ENCODE data around the gene CDHR1.

CDHR1 gene

DNA sequence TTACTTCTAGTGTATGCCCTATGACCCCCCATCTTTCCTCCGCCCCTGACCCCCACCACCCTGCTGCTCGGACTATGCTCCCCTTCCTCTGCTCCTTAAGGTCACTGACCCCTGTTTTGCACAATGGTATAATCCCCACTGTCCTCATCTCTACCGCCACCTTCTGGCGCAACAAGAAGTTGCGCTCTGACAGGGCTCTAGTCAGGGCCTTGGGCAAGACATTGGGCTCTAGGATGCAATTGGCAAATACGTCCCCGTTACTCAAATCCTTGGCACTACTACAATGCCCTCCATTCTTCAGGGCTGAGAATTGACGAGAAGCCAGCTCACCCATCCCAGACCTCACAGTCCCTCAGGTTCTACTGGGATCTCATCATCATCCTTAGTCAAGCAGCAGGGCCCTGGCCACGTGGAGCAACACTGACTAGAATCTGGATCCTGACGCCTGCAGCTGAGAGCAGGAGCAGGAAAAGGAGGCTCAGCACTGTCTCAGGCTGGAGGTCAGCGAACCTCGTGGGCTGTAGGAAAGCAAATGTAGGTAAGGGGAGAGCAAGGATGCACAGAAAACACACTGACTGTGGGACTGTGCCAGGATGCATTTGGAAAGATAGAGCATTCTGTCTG, 20.4 kb downstream of the CDHR1 start:
- no peaks in the 10 kb centered on the region for H3K36me3 ChIP-seq (replicated peaks; ENCODE audit: low read depth, low read length)
- H3K27me3 ChIP-seq (ENCODE audit: low read depth, low read length): no peaks in the 10 kb centered on the region
- H2AFZ ChIP-seq (ENCODE audit: low read depth, low read length): peak overlapping the region; percentile 80
- H3K9ac ChIP-seq (ENCODE audit: low read length): peak overlapping the region; percentile 31; the same call in 1 of the 2 replicates
- H3K9me3 ChIP-seq (ENCODE audit: insufficient read depth, low read length): 0 out of 2 replicates have a peak, but pooled peaks cover 4% of the 10 kb centered on the region
- H3K4me1 ChIP-seq (ENCODE audit: low read length): 0 out of 2 replicates have a peak, but pooled peaks cover 4% of the 10 kb centered on the region
- no peak overlapping the region for H3K27ac ChIP-seq (ENCODE audit: low read length)
- peak overlapping the region; percentile 70 for H3K4me2 ChIP-seq (ENCODE audit: low read length)
- H4K20me1 ChIP-seq (ENCODE audit: insufficient read depth, low read length): no peaks in the 10 kb centered on the region
- no peaks in the 10 kb centered on the region for H3K79me2 ChIP-seq (ENCODE audit: low read length)
- peak overlapping the region; percentile 70 for H3K4me3 ChIP-seq (ENCODE audit: low read length)
- TF ChIP-seq EZH2phosphoT487 (IDR thresholded peaks at IDR 0.05; ENCODE audit: low read depth) (no peak), CTCF (IDR thresholded peaks at IDR 0.05; ENCODE audit: low read depth, low read length) (peak; percentile 69)

GRCh38 chr10:84216834-84217233, 22.5 kb downstream of the CDHR1 start:
- TF ChIP-seq EZH2phosphoT487 (IDR thresholded peaks at IDR 0.05; ENCODE audit: low read depth): no peak
- no peak for TF ChIP-seq CTCF (IDR thresholded peaks at IDR 0.05; ENCODE audit: low read depth, low read length)
- no peak overlapping the region for H3K4me2 ChIP-seq (ENCODE audit: low read length)
- H3K36me3 ChIP-seq (replicated peaks; ENCODE audit: low read depth, low read length): no peaks in the 10 kb centered on the region
- H4K20me1 ChIP-seq (ENCODE audit: insufficient read depth, low read length): no peaks in the 10 kb centered on the region
- H3K9me3 ChIP-seq (ENCODE audit: insufficient read depth, low read length): 0 out of 2 replicates have a peak, but pooled peaks cover 4% of the 10 kb centered on the region
- H3K9ac ChIP-seq (ENCODE audit: low read length): no peak overlapping the region
- H2AFZ ChIP-seq (ENCODE audit: low read depth, low read length): no peak overlapping the region
- H3K79me2 ChIP-seq (ENCODE audit: low read length): no peaks in the 10 kb centered on the region
- no peak overlapping the region for H3K4me3 ChIP-seq (ENCODE audit: low read length)
- H3K4me1 ChIP-seq (ENCODE audit: low read length): 0 out of 2 replicates have a peak, but pooled peaks cover 4% of the 10 kb centered on the region
- no peaks in the 10 kb centered on the region for H3K27me3 ChIP-seq (ENCODE audit: low read depth, low read length)
- H3K27ac ChIP-seq (ENCODE audit: low read length): no peak overlapping the region

- H3K27ac ChIP-seq (ENCODE audit: low read length): no peak overlapping the region
- no peaks in the 10 kb centered on the region for H4K20me1 ChIP-seq (ENCODE audit: insufficient read depth, low read length)
- 0 out of 2 replicates have a peak, but pooled peaks cover 4% of the 10 kb centered on the region for H3K4me1 ChIP-seq (ENCODE audit: low read length)
- no peaks in the 10 kb centered on the region for H3K27me3 ChIP-seq (ENCODE audit: low read depth, low read length)
- H3K4me2 ChIP-seq (ENCODE audit: low read length): no peak overlapping the region
- H3K9me3 ChIP-seq (ENCODE audit: insufficient read depth, low read length): 0 out of 2 replicates have a peak, but pooled peaks cover 4% of the 10 kb centered on the region
- no peaks in the 10 kb centered on the region for H3K36me3 ChIP-seq (replicated peaks; ENCODE audit: low read depth, low read length)
- H2AFZ ChIP-seq (ENCODE audit: low read depth, low read length): no peak overlapping the region
- no peaks in the 10 kb centered on the region for H3K79me2 ChIP-seq (ENCODE audit: low read length)
- TF ChIP-seq EZH2phosphoT487 (IDR thresholded peaks at IDR 0.05; ENCODE audit: low read depth) (no peak), CTCF (IDR thresholded peaks at IDR 0.05; ENCODE audit: low read depth, low read length) (no peak)
- H3K9ac ChIP-seq (ENCODE audit: low read length): no peak overlapping the region
- H3K4me3 ChIP-seq (ENCODE audit: low read length): no peak overlapping the region
Observed at GRCh38 chr10:84217746-84218145, 23.4 kb downstream of the CDHR1 start.

- Histone ChIP-seq H3K27ac (ENCODE audit: low read length) (no peak overlapping the region), H3K4me3 (ENCODE audit: low read length) (no peak overlapping the region), H3K9ac (ENCODE audit: low read length) (no peak overlapping the region), H4K20me1 (ENCODE audit: insufficient read depth, low read length) (no peaks in the 10 kb centered on the region), H3K4me1 (ENCODE audit: low read length) (no peaks in the 10 kb centered on the region), H3K9me3 (ENCODE audit: insufficient read depth, low read length) (0 out of 2 replicates have a peak, but pooled peaks cover 4% of the 10 kb centered on the region), H3K79me2 (ENCODE audit: low read length) (no peaks in the 10 kb centered on the region), H3K36me3 (replicated peaks; ENCODE audit: low read depth, low read length) (no peaks in the 10 kb centered on the region), H3K27me3 (ENCODE audit: low read depth, low read length) (0 out of 2 replicates have a peak, but pooled peaks cover 3% of the 10 kb centered on the region), H3K4me2 (ENCODE audit: low read length) (no peak overlapping the region), H2AFZ (ENCODE audit: low read depth, low read length) (no peak overlapping the region)
- TF ChIP-seq CTCF (IDR thresholded peaks at IDR 0.05; ENCODE audit: low read depth, low read length) (no peak), EZH2phosphoT487 (IDR thresholded peaks at IDR 0.05; ENCODE audit: low read depth) (no peak)
Observed at GRCh38 chr10:84221916-84222315, 27.6 kb downstream of the CDHR1 start.

All from OCI-LY3 (cell line).